DOHH2 (cell line): ENCODE measurements around the gene PDE1C.

Experiments used
- EZH2phosphoT487 ChIP-seq: fragments of 200-600 bp; sonication (generic); IDR thresholded peaks from 2 replicates; pipeline ENCODE4 v1.6.1; 2017; ENCODE audit warnings: borderline replicate concordance, mild to moderate bottlenecking, antibody characterized with exemption, low read length, moderate library complexity, mixed read lengths
- TF ChIP-seq, protein P1 (sequence below): fragments of 200-600 bp; sonication (generic); IDR thresholded peaks from one replicate; pipeline ENCODE4 v1.5.1; 2014; ENCODE audit warnings: antibody characterized with exemption, mild to moderate bottlenecking, low read depth, low read length; ENCODE audit not compliant: poor library complexity, severe bottlenecking

DNA sequence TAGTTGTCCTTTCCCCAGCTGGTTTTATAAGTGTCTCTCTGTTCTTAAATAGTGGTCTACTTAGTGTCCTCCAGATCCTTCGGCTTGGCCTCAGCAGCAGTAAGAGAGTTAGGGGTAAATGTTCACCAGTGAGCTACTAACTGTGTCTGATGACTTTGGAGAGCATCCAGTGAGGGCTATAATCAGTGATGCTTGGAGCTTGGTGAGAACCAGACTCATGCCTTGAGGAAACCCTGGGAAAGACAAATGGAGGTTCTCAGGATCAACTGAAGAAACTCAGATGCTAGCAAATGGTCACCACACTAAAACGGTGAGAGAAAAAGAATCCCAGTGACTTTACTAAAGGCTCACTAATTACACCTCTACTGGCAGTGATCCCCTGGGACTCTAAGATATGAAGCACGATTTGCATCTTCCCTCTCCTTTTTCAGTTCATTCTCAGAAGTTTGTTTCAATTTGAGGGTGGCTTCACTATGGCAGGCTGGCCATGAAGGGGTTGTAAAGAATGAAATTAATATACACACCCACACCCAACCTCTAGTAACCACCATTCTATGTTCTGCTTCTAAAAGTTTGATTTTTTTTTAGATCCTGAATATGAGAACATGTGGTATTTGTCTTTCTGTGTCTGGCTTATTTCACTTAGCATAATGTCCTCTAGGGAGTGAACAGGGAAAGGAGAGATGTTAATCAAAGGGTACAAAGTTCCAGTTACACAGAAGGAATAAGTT lies 177.9 kb downstream of the PDE1C start:
- TF ChIP-seq, protein P1, sequence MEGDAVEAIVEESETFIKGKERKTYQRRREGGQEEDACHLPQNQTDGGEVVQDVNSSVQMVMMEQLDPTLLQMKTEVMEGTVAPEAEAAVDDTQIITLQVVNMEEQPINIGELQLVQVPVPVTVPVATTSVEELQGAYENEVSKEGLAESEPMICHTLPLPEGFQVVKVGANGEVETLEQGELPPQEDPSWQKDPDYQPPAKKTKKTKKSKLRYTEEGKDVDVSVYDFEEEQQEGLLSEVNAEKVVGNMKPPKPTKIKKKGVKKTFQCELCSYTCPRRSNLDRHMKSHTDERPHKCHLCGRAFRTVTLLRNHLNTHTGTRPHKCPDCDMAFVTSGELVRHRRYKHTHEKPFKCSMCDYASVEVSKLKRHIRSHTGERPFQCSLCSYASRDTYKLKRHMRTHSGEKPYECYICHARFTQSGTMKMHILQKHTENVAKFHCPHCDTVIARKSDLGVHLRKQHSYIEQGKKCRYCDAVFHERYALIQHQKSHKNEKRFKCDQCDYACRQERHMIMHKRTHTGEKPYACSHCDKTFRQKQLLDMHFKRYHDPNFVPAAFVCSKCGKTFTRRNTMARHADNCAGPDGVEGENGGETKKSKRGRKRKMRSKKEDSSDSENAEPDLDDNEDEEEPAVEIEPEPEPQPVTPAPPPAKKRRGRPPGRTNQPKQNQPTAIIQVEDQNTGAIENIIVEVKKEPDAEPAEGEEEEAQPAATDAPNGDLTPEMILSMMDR: no peak
- TF ChIP-seq EZH2phosphoT487: no peak
